K562 (cell line): ENCODE measurements around the gene MN1.

ENCODE experiments used
- ARNT ChIP-seq, 2 experiments: fragments of 450-650 bp; IDR thresholded peaks; 2 replicates each; pipeline ENCODE4 v1.6.1; 2016; ENCODE audit warnings: mild to moderate bottlenecking in 1 of 2
- BACH1 ChIP-seq: fragments of 200-800 bp; sonication (Bioruptor generic); IDR thresholded peaks from 2 replicates; pipeline ENCODE4 v1.6.1; 2016; ENCODE audit warnings: missing genetic modification characterization, missing compliant biosample characterization
- MAFG ChIP-seq: fragments of 450-650 bp; conservative IDR thresholded peaks from 2 replicates; pipeline ENCODE4 v1.6.1; 2016; ENCODE audit warnings: missing genetic modification characterization, missing compliant biosample characterization
- MCM3 ChIP-seq: fragments of 450-650 bp; IDR thresholded peaks from 2 replicates; pipeline ENCODE4 v1.6.1; 2016
- MTA2 ChIP-seq: fragments of 450-650 bp; IDR thresholded peaks from 2 replicates; pipeline ENCODE4 v1.6.1; 2016; ENCODE audit warnings: low read depth
- NFE2L1 ChIP-seq: fragments of 450-650 bp; IDR thresholded peaks from 2 replicates; pipeline ENCODE4 v1.6.1; 2016; ENCODE audit warnings: missing genetic modification characterization, low read depth, mild to moderate bottlenecking, missing compliant biosample characterization, moderate library complexity, borderline replicate concordance
- SP1 ChIP-seq: sonication (generic); formaldehyde crosslinking; IDR thresholded peaks from 2 replicates; pipeline ENCODE4 v1.8.1; 2022; ENCODE audit warnings: mild to moderate bottlenecking, missing genetic modification reagents
- ZEB2 ChIP-seq: fragments of 450-650 bp; IDR thresholded peaks from 2 replicates; pipeline ENCODE4 v1.6.1; 2016
- TF ChIP-seq, protein P1 (sequence below), 2 experiments: fragments of 450-650 bp; IDR thresholded peaks; 2 replicates each; pipeline ENCODE4 v1.6.1; 2018; ENCODE audit warnings: mild to moderate bottlenecking in 2 of 2, low read depth in 1 of 2; ENCODE audit not compliant: partially characterized antibody in 2 of 2
- TF ChIP-seq, protein P2 (sequence below), 2 experiments: fragments of 450-650 bp in 1 of 2; IDR thresholded peaks; 2 replicates each; pipeline ENCODE4 v1.6.1; 2011 to 2017; ENCODE audit warnings: low read depth in 2 of 2, antibody characterized with exemption in 1 of 2, borderline replicate concordance in 1 of 2, low read length in 1 of 2, mild to moderate bottlenecking in 1 of 2, mixed read lengths in 1 of 2; ENCODE audit not compliant: control insufficient read depth in 1 of 2
- TF ChIP-seq, protein P3 (sequence below), 3 experiments: IDR thresholded peaks in 2 of 3; conservative IDR thresholded peaks in 1 of 3; 2 replicates each; pipeline ENCODE4 v1.5.1; 2011 to 2012; ENCODE audit warnings: low read length in 3 of 3, mild to moderate bottlenecking in 3 of 3, control low read depth in 2 of 3, improper control_type of control experiment in 1 of 3, inconsistent platforms in 1 of 3, low read depth in 1 of 3, mixed read lengths in 1 of 3, moderate library complexity in 1 of 3; ENCODE audit not compliant: insufficient read depth in 2 of 3

DNA sequence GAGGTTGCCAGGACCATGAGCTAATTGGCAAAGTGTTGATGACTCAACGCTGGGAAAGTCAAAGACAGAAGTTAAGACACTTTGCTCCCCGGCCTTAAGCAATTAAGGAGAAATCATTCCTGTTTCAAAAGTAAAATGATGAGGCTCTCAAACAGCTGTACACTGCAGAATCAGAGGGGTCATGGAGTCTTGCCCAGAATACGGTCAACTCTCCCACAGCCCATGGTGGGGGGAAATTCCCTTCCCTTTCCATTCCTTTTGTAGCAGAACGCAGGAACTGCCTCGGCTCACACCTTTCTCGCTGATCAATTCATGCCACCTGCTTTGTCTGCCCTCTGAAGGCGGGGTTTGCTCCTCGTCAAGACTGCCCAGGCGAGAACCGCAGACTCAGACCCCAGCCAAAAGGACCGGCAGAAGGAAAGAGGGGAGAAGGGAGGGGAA, 52.8 kb downstream of the MN1 start:
- TF ChIP-seq NFE2L1 (tag) (no peak), MTA2 (no peak), ZEB2 (no peak), ARNT (IDR thresholded peaks at IDR 0.05) (no peak), MAFG (tag) (no peak), SP1 (CRISPR knock-in tag) (no peak), BACH1 (tag) (no peak), MCM3 (no peak)
- TF ChIP-seq, protein P1, sequence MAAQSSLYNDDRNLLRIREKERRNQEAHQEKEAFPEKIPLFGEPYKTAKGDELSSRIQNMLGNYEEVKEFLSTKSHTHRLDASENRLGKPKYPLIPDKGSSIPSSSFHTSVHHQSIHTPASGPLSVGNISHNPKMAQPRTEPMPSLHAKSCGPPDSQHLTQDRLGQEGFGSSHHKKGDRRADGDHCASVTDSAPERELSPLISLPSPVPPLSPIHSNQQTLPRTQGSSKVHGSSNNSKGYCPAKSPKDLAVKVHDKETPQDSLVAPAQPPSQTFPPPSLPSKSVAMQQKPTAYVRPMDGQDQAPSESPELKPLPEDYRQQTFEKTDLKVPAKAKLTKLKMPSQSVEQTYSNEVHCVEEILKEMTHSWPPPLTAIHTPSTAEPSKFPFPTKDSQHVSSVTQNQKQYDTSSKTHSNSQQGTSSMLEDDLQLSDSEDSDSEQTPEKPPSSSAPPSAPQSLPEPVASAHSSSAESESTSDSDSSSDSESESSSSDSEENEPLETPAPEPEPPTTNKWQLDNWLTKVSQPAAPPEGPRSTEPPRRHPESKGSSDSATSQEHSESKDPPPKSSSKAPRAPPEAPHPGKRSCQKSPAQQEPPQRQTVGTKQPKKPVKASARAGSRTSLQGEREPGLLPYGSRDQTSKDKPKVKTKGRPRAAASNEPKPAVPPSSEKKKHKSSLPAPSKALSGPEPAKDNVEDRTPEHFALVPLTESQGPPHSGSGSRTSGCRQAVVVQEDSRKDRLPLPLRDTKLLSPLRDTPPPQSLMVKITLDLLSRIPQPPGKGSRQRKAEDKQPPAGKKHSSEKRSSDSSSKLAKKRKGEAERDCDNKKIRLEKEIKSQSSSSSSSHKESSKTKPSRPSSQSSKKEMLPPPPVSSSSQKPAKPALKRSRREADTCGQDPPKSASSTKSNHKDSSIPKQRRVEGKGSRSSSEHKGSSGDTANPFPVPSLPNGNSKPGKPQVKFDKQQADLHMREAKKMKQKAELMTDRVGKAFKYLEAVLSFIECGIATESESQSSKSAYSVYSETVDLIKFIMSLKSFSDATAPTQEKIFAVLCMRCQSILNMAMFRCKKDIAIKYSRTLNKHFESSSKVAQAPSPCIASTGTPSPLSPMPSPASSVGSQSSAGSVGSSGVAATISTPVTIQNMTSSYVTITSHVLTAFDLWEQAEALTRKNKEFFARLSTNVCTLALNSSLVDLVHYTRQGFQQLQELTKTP (IDR thresholded peaks at IDR 0.05; ENCODE audit: low read depth in 1 of 2, partially characterized antibody in 2 of 2) = no peak
- TF ChIP-seq, protein P2, sequence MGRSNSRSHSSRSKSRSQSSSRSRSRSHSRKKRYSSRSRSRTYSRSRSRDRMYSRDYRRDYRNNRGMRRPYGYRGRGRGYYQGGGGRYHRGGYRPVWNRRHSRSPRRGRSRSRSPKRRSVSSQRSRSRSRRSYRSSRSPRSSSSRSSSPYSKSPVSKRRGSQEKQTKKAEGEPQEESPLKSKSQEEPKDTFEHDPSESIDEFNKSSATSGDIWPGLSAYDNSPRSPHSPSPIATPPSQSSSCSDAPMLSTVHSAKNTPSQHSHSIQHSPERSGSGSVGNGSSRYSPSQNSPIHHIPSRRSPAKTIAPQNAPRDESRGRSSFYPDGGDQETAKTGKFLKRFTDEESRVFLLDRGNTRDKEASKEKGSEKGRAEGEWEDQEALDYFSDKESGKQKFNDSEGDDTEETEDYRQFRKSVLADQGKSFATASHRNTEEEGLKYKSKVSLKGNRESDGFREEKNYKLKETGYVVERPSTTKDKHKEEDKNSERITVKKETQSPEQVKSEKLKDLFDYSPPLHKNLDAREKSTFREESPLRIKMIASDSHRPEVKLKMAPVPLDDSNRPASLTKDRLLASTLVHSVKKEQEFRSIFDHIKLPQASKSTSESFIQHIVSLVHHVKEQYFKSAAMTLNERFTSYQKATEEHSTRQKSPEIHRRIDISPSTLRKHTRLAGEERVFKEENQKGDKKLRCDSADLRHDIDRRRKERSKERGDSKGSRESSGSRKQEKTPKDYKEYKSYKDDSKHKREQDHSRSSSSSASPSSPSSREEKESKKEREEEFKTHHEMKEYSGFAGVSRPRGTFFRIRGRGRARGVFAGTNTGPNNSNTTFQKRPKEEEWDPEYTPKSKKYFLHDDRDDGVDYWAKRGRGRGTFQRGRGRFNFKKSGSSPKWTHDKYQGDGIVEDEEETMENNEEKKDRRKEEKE (IDR thresholded peaks at IDR 0.05; ENCODE audit: borderline replicate concordance in 1 of 2, control insufficient read depth in 1 of 2, low read depth in 2 of 2, low read length in 1 of 2) = no peak
- TF ChIP-seq, protein P3, sequence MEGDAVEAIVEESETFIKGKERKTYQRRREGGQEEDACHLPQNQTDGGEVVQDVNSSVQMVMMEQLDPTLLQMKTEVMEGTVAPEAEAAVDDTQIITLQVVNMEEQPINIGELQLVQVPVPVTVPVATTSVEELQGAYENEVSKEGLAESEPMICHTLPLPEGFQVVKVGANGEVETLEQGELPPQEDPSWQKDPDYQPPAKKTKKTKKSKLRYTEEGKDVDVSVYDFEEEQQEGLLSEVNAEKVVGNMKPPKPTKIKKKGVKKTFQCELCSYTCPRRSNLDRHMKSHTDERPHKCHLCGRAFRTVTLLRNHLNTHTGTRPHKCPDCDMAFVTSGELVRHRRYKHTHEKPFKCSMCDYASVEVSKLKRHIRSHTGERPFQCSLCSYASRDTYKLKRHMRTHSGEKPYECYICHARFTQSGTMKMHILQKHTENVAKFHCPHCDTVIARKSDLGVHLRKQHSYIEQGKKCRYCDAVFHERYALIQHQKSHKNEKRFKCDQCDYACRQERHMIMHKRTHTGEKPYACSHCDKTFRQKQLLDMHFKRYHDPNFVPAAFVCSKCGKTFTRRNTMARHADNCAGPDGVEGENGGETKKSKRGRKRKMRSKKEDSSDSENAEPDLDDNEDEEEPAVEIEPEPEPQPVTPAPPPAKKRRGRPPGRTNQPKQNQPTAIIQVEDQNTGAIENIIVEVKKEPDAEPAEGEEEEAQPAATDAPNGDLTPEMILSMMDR (IDR thresholded peaks at IDR 0.05 in 2 of 3, conservative IDR thresholded peaks at IDR 0.05 in 1 of 3; ENCODE audit: insufficient read depth in 2 of 3, low read depth in 1 of 3, low read length in 3 of 3) = no peak
